M059J (cell line): ENCODE measurements around the gene DUOXA2. TPM values are rescaled to one million over a fixed set of nuclear protein-coding genes. Genes with fewer than 3 reads are reported as not detected.
"Not testable (repeated sequence)": the region's sequence is repeated elsewhere in the genome, so short reads cannot be mapped to it uniquely, and the experiment has no call there.

ENCODE experiments used
- DNase-seq: peaks from one replicate; pipeline ENCODE4 v3.0.0-alpha.2; 2012; ENCODE audit warnings: low read depth
- total RNA-seq: library from RNA; depleted of rRNA; stranded (reverse); fragments of >200 nt; shearing (Covaris generic); gene quantifications from 2 replicates; pipeline ENCODE4 v1.2.3, GENCODE V29; 2014

Gene DUOXA2
- total RNA-seq, 1 experiment from 2014 or later = 0.05 TPM

GRCh38 chr15:45117308-45118130 is 3.4 kb downstream of the DUOXA2 start:
- no peak for DNase-seq

DNA sequence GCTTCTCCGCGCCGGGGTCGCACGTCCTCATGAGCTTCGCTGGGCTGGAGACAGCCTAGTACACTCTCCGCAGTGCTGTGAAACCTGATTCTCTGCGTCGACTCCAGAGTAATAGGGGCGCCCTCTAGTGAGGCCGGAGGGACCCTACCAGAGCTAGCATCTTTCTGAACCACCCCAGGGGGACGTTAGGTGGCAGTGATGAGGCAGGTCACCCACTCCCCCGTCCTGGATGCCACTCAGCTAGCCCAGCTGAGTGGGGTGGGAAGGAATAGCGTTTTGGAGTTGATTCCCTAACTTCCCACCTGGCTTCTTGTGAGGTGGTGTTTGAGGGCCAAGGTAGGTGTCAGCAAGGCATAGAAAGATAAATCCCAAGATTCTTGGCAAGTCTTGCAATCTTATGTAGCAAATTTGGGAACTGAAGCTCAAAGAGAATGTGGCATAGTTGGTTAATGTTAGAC is 4.0 kb downstream of the DUOXA2 start:
- peak; percentile 80 for DNase-seq

- DNase-seq = no peak
Measured at GRCh38 chr15:45118996-45119395, 4.9 kb downstream of the DUOXA2 start.

DNA sequence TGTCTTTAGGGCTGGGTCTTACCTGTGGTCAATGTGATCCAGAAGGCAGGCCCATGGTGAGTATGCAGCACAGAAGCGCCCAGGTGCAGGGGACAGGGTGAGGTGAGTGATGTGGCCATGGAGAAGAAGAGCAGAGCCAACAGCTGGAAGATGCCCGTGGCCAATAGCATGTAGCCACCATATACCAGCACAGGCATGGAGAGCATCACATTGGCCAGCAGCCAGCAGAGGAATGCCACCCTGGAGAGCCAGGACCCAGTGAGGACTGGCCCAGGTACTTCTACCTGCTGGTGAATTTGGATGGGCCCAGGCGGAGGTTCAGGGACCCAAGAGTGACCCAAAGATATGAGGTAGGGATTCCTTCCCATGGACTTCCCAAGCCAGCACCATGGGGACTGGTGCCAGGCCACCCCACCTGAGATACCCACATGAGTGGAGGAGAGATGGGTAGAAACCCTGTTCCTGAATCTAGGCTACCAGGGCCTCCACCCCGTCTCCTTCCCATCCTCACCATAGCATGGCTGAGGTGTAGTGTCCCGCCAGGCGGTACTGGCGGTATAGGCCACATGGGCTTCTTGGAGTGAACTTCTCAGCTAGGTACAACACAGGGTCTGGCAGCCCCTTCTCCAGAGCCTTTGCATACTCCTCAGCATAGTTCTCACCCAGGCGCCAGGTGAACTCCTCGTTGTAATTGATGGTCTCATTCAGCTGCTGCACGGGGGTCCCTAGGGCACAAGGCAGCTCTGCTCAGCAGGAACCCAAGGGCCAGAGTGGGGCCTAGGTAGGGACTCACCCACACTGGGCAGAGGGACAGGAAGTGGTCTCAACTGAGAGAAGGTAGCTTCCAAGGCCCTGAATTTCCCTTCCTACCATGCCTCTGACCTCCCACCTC is 6.2 kb downstream of the DUOXA2 start:
- no peak for DNase-seq

DNA sequence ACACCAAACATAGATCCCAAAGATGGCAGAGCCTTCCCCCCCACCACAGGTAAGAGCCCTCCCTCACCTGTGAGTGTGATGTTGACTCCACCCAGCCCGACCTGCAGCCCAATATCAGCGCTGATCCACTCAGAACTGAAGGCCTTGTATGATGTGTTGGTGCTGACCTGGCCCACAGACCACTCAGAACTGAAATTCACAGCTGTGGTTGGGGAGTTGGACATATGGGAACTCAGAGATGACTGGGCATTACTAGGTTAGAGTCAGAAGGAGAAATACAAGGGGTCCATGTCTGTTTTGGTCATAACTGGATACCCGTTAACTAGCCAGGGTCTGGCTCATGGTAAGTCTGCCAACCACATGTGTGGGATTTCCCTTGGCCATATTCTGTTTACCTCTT is 6.9 kb downstream of the DUOXA2 start:
- no peak for DNase-seq

- peak; percentile 80 for DNase-seq
Measured at GRCh38 chr15:45121706-45122417, 7.7 kb downstream of the DUOXA2 start.

- DNase-seq = no peak
Measured at GRCh38 chr15:45122719-45123118, 8.6 kb downstream of the DUOXA2 start.

DNA sequence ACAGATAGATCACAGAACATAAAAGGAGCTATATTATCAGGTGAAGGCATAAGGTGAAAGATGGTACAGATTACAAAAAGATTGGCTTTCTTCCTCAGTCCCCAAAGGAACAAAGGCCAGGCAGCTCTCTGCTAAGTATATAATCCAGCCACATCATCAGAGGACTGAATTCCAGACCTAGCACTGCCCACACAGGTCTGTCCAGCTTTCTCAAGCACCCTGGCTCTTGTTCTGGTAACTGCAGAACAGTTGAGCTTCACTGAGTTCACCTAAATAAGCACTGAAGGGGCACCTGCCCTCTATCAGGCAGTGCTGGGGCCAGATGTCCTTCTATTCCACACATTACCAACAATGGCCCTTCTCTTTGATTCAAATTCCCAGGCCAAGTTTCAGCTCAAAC is 9.3 kb downstream of the DUOXA2 start:
- DNase-seq = no peak

- DNase-seq = peak; percentile 30
Measured at GRCh38 chr15:45126535-45127158, 12.5 kb downstream of the DUOXA2 start.

GRCh38 chr15:45128971-45129639 is 15.0 kb downstream of the DUOXA2 start:
- no peak for DNase-seq

GRCh38 chr15:45129651-45130129 is 15.6 kb downstream of the DUOXA2 start, which contains the start of the genes DUOX1 and DUOXA1:
TSS of gene DUOX1 (plus strand) at chr15:45129994. CDS start at chr15:45131967, 1,973 bp downstream.
TSS of gene DUOXA1 (minus strand) at chr15:45129879. CDS start at chr15:45123014, 6,865 bp downstream.
- no peak for DNase-seq

GRCh38 chr15:45130291-45131000 is 16.3 kb downstream of the DUOXA2 start:
- no peak for DNase-seq

GRCh38 chr15:45131510-45131909 is 17.4 kb downstream of the DUOXA2 start:
- no peak for DNase-seq

- no peak for DNase-seq
Measured at GRCh38 chr15:45132844-45133560, 18.9 kb downstream of the DUOXA2 start.

DNA sequence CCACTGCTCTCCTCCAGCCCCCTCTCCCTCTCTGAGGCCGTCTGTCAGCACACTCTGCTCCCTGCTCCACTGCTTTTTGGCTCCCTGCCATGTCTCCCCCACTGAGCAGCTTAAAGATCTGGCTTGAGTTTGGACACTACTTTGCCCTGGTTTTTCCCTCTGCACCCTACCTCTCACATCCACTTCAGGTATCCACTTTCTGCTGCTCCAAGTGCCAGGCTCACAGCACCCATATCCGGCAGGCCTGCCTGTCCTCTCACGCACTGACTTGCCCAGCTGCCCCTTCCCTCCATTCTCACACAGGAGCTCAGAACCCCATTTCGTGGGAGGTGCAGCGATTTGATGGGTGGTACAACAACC is 19.4 kb downstream of the DUOXA2 start:
- DNase-seq = no peak

DNA sequence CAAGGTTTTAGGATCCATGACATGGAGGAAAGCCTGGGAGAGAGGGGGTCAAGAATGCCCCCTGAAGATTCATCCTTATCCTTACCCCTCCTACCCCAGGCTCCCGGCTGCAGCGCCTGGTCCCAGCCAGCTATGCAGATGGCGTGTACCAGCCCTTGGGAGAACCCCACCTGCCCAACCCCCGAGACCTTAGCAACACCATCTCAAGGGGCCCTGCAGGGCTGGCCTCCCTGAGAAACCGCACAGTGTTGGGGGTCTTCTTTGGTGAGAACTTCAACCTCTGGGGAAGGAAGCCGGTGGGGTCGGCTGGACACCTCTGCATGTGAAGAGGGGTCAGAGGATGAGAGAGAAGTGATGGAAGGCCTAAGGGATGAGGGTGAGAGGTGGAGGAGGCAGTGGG is 19.9 kb downstream of the DUOXA2 start:
- no peak for DNase-seq

DNA sequence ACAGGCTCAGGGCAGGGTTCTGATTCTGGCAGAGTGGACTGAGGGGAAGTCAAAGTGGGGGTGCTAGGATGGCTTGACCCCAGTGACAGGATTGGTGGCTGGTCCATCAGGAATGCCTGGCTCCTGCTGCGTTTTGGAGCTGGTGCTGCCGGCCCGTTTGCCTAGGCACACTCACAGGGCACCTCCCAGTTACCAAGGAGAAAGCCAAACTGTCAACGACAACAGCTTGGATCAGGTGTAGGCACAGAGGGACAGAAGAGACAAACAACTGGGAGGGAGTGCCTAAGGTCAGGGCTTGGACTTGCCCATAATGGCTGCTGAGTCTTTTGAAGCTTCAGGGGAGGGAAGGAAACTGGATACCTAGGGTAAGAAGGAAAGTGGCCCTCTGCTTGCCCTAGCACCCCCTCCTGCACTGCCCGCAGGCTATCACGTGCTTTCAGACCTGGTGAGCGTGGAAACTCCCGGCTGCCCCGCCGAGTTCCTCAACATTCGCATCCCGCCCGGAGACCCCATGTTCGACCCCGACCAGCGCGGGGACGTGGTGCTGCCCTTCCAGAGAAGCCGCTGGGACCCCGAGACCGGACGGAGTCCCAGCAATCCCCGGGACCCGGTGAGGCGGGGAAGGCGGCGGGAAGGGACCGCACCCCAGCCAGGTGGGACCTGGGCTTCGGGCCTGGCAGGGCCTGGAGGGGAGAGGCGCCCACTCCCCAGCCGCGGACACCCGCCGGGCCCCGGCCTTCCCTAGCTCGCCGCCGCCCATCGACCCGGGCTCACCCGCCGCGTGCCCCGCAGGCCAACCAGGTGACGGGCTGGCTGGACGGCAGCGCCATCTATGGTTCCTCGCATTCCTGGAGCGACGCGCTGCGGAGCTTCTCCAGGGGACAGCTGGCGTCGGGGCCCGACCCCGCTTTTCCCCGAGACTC is 20.8 kb downstream of the DUOXA2 start:
- DNase-seq = no peak

DNA sequence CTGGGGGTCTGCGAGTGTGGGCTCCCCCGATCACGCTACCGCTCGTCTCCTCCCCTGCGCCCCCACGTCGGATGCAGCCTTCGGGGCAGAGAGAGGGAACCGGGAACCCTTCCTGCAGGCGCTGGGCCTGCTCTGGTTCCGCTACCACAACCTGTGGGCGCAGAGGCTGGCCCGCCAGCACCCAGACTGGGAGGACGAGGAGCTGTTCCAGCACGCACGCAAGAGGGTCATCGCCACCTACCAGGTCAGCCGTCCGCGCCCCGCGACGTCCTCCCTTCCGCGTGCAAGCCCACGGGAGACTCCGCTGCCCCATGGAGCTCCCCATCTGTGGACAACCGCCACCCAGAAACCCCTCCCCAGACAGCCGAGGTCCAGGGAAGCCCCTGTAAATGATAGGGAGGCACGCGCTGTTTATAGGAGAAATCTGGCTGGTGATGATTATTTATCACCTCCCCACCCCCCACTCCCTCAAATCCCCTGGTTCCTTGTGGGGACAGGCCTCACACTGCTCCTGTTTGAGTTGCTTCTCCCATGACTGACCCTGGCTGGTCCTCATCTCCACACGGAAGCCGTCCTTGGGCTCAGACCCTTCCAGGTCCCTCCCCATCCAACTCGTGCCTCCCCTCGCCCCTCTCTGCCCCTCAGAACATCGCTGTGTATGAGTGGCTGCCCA is 21.7 kb downstream of the DUOXA2 start:
- DNase-seq = not testable (repeated sequence)
